Gastrocnemius medialis (tissue), 4 donors: ENCODE measurements around the gene AP2B1.

Source experiments
- POLR2A ChIP-seq, 2 donors: fragments of 450-650 bp; IDR thresholded peaks; one replicate each; pipeline ENCODE4 v1.6.1; 2017; ENCODE audit warnings: antibody characterized with exemption in 2 of 2, mild to moderate bottlenecking in 2 of 2, moderate library complexity in 2 of 2
- TF ChIP-seq, protein P1 (sequence below), 5 experiments: fragments of 450-650 bp in 3 of 5; fragments of 200-600 bp in 2 of 5; sonication (generic) in 2 of 5; IDR thresholded peaks in 4 of 5; conservative IDR thresholded peaks in 1 of 5; 1 replicate in 4 of 5; 2 replicates in 1 of 5; pipeline ENCODE4 v1.5.1; 2016 to 2019; ENCODE audit warnings: antibody characterized with exemption in 5 of 5, mild to moderate bottlenecking in 3 of 5, moderate library complexity in 3 of 5

- no peak for TF ChIP-seq POLR2A (IDR thresholded peaks at IDR 0.05)
- TF ChIP-seq, protein P1, sequence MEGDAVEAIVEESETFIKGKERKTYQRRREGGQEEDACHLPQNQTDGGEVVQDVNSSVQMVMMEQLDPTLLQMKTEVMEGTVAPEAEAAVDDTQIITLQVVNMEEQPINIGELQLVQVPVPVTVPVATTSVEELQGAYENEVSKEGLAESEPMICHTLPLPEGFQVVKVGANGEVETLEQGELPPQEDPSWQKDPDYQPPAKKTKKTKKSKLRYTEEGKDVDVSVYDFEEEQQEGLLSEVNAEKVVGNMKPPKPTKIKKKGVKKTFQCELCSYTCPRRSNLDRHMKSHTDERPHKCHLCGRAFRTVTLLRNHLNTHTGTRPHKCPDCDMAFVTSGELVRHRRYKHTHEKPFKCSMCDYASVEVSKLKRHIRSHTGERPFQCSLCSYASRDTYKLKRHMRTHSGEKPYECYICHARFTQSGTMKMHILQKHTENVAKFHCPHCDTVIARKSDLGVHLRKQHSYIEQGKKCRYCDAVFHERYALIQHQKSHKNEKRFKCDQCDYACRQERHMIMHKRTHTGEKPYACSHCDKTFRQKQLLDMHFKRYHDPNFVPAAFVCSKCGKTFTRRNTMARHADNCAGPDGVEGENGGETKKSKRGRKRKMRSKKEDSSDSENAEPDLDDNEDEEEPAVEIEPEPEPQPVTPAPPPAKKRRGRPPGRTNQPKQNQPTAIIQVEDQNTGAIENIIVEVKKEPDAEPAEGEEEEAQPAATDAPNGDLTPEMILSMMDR (IDR thresholded peaks at IDR 0.05 in 4 of 5, conservative IDR thresholded peaks at IDR 0.05 in 1 of 5): no peak
These were observed 188.5 kb downstream of the AP2B1 start for GRCh38 chr17:35775583-35775982.
